ENCODE measurements around the gene PNMT. TPM values are rescaled to one million over a fixed set of nuclear protein-coding genes. Genes with fewer than 3 reads are reported as not detected.

PNMT gene
- total and polyA plus RNA-seq, 2 of the 4 experiments (the other 2 are of a cell fraction) = not detected

GRCh38 chr17:39642291-39643074 is 25.8 kb upstream of the PNMT start:
- no peak overlapping the region for H3K23ac ChIP-seq (ENCODE audit: low read depth, low read length)
- H3K4me1 ChIP-seq (ENCODE audit: control insufficient read depth, insufficient read depth, low read length) = peaks cover 21% of the 10 kb centered on the region
- no peak overlapping the region for H3K4me2 ChIP-seq (ENCODE audit: low read depth, low read length)
- H3K56ac ChIP-seq (ENCODE audit: extremely low read depth, insufficient read depth, low read length) = no peak overlapping the region
- ATAC-seq (ENCODE audit: low read depth) = no peak
- peaks cover 42 to 92% of the 10 kb centered on the region in 2 experiments for H3K79me1 ChIP-seq (ENCODE audit: low read depth in 1 of 2, low read length in 2 of 2)
- H3K27ac ChIP-seq (ENCODE audit: insufficient read depth, low read length) = no peak overlapping the region
- H2BK5ac ChIP-seq (ENCODE audit: low read depth, low read length, poor library complexity, severe bottlenecking) = no peak overlapping the region
- no peak overlapping the region for H2AFZ ChIP-seq (replicated peaks; ENCODE audit: low read length, poor library complexity)
- 81% methylated on average over 8 of the region's 9 CpGs; no CpG with 5 or more reads in 1 of the 2 experiments for WGBS, 2 experiments (ENCODE audit: extremely low coverage in 2 of 2, insufficient read length in 1 of 2)
- BruUV-seq (replicated peaks) = no TSS peak
- in situ Hi-C loops (cut with MboI; ENCODE audit: low sequenced_read_pairs) (no loop called here), dilution Hi-C loops (cut with HindIII; ENCODE audit: low sequenced_read_pairs, unreplicated experiment) (no loop called here), intact Hi-C loops (cut with micrococcal nuclease) (no loop called here)
- peaks cover 59% of the 10 kb centered on the region for H4K20me1 ChIP-seq (ENCODE audit: insufficient read depth, low read length)
- no peak overlapping the region for H2AK9ac ChIP-seq (replicated peaks; ENCODE audit: low read depth, low read length, poor library complexity)
- POLR2A ChIA-PET (ENCODE audit: unreplicated experiment) = no interaction called here
- no peak overlapping the region for H3K9ac ChIP-seq (ENCODE audit: low read depth, low read length)
- no peak overlapping the region for H3K14ac ChIP-seq (replicated peaks; ENCODE audit: low read depth, low read length)
- DNase-seq = no peak
- peak overlapping the region; percentile 7; the same call in 1 of the 2 replicates for H2AK5ac ChIP-seq (ENCODE audit: low read depth, low read length)
- no peak overlapping the region for H2BK120ac ChIP-seq (ENCODE audit: low read depth, low read length)
- no peak overlapping the region for H4K91ac ChIP-seq (ENCODE audit: insufficient read depth, low read depth, low read length)
- H4K5ac ChIP-seq (ENCODE audit: low read depth, low read length) = no peak overlapping the region
- H2BK15ac ChIP-seq (ENCODE audit: low read depth, low read length) = no peak overlapping the region
- H3K4me3 ChIP-seq (ENCODE audit: insufficient read depth, low read depth, low read length) = no peak overlapping the region
- H3K9me3 ChIP-seq (ENCODE audit: control insufficient read depth, insufficient read depth, low read length) = no peaks in the 10 kb centered on the region
- H3K4ac ChIP-seq (ENCODE audit: low read depth, low read length) = no peak overlapping the region; the same call in 1 of the 2 replicates
- TF ChIP-seq NFE2L2 (IDR thresholded peaks at IDR 0.05; ENCODE audit: low read depth, low read length) (no peak), BHLHE40 (IDR thresholded peaks at IDR 0.05; ENCODE audit: low read depth, low read length) (no peak), RCOR1 (IDR thresholded peaks at IDR 0.05; ENCODE audit: insufficient replicate concordance, low read length) (no peak), POLR2A (IDR thresholded peaks at IDR 0.05; ENCODE audit: low read depth, low read length) (no peak), RFX5 (IDR thresholded peaks at IDR 0.05; ENCODE audit: low read depth, low read length) (no peak), MAZ (IDR thresholded peaks at IDR 0.05; ENCODE audit: borderline replicate concordance, low read depth, low read length) (no peak), SMC3 (IDR thresholded peaks at IDR 0.05; ENCODE audit: low read depth, low read length) (no peak), MXI1 (IDR thresholded peaks at IDR 0.05; ENCODE audit: borderline replicate concordance, low read depth, low read length) (no peak), CTCF (conservative IDR thresholded peaks at IDR 0.05; ENCODE audit: low read depth, low read length) (no peak), RAD21 (IDR thresholded peaks at IDR 0.05; ENCODE audit: low read length) (no peak), CEBPB (IDR thresholded peaks at IDR 0.05; ENCODE audit: low read depth, low read length) (no peak), USF2 (IDR thresholded peaks at IDR 0.05; ENCODE audit: low read depth, low read length) (no peak), MAFK (IDR thresholded peaks at IDR 0.05; ENCODE audit: low read depth, low read length) (no peak), FOS (IDR thresholded peaks at IDR 0.05; ENCODE audit: low read depth, low read length) (no peak)
- CTCF ChIA-PET = interaction anchor here (0.6 to 1.0 kb wide), 2 partner anchors 19 to 356 kb away, joined by 3 read pairs; no protein-coding TSS in a partner anchor
- H3K27me3 ChIP-seq (ENCODE audit: control insufficient read depth, insufficient read depth, low read length) = no peaks in the 10 kb centered on the region
- no peaks in the 10 kb centered on the region for H3K36me3 ChIP-seq (ENCODE audit: control insufficient read depth, insufficient read depth, low read length)
- no peak overlapping the region for H4K8ac ChIP-seq (ENCODE audit: low read depth in 2 of 2, low read length in 2 of 2)
- H2BK20ac ChIP-seq (ENCODE audit: low read depth, low read length) = no peak overlapping the region
- H3K18ac ChIP-seq (ENCODE audit: low read depth, low read length) = no peak overlapping the region
- H3K9me1 ChIP-seq (ENCODE audit: insufficient read depth, low read length) = peaks cover 40% of the 10 kb centered on the region

All from IMR-90 (cell line).